GM21360 (cell line): ENCODE measurements around the gene ETDA.
"Not testable (repeated sequence)": the region's sequence is repeated elsewhere in the genome, so short reads cannot be mapped to it uniquely, and the experiment has no call there.

Experiments
- ATAC-seq: cut with Tn5 transposase; IDR thresholded peaks from one replicate; pipeline ENCODE4 v1.9.1; 2021; ENCODE audit warnings: mild to moderate bottlenecking, moderate library complexity; ENCODE audit not compliant: unreplicated experiment

The ETDA gene

DNA sequence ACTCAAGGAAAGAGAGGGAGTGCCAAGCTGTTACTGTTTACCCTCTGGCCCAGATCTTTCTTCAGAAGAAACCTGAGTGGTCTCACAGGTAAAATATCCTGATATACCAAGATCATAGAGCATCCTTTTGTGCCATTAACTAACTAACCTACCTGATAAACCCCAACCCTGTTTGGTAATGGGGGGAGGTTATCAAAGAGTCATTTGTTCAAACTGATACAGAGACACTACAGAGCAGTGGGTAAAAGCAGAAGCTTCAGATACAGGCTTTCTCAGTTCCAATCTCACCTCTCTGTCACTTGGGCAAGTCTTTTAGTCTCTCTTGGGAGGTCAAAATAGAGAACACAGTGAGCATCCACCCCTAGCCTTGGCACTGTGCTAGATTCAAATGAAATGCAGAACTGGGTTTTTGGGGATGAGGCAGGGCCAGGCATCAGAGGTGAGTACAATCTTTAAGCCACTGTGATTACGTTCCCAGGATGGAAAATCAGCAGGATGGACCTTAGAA is at the start of gene ETDA:
TSS of gene ETDA (plus strand) at position 51 of the 508 bp plus-strand sequence. CDS start 1,216 bp downstream, outside the sequence.
- not testable (repeated sequence) for ATAC-seq

DNA sequence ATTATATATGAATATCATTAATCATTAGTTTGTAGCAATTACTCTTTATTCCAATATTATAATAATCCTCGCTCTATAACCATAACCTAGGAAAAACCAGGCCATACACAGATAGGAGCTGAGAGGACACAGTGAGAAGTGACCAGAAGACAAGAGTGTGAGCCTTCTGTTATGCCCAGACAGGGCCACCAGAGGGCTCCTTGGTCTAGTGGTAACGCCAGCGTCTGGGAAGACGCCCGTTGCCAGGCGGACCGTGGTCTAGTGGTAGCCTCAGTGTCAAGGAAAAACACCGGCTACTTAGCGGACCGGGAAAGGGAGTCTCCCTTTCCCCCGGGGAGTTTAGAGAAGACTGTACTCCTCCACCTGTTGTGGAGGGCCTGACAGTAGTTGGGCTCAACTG is 45.4 kb upstream of the ETDA start:
- not testable (repeated sequence) for ATAC-seq

DNA sequence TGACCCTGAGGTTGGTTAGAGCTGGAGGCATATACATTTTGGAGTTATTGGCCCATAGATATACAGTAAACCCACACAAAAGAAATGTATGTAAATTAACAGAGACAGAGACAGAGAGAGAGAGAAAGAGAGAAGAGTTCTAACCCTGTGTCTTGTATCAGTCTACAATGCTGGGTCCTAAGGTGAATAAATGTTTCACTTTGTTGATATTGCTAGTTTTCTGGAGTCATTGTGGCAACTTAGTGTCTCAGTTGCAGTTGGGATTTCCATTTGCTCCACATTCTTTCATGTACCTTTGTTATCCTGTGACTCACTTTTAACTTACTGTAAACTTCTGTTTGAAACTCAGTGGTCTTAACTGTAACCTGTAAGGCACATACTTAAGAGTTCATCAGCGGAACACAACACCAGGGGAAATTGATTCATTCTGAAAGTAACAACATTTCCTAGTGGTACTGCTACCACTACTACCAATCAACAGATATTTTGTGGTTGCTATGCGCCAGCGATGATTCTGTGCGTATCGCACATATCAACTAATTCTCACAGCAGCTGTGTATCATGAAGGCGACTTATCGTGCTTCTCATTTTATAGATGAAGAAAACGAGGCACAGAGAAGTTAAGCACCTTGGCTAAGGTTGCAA is 38.5 kb upstream of the ETDA start:
- no peak for ATAC-seq

DNA sequence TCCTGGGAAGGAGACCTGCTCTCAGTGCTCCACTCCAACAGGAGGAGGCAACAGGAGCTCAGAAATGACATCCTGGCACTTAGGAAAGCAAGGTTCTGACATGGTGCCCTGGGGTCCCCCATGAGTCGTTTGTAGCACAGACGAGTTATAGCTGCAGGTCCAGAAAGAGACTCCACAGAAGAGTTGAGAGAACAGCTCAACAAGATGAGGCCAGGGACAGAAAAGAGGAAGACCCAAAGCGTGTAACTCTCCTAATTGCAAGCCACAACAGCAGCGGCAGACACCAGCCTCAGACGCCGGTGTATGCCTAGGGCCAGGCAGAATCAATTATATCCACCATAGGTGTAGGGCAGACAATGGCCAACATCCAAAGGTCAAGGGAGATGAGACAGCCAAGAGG is 5.9 kb upstream of the ETDA start:
- not testable (repeated sequence) for ATAC-seq

DNA sequence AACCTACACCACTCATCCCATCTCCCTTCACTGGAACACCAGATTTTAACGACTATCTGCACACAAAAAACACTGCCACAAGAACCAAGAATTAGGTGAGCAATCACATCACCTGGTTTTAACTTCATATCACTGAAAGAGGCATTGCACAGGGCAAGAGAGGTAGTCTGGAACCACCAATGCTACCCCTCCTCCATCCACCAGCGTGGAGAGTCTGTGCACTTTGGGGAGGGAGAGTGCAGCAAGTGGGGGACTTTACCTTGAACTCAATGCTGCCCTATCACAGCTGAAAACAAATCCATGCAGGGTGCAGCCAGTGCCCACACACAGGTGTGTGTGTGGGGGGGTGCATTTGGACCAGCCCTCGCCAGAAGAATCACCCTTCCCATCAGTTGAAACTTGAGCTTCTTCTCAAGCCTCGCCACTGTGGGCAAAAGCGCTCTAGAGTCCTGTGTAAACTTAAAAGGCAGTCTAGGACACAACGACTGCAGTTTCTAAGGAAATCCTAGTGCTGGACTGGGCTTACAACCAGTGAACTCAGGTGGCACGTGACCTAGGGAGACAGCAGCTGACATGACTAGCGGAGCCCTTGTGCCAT is 4.3 kb downstream of the ETDA start:
- ATAC-seq: not testable (repeated sequence)

DNA sequence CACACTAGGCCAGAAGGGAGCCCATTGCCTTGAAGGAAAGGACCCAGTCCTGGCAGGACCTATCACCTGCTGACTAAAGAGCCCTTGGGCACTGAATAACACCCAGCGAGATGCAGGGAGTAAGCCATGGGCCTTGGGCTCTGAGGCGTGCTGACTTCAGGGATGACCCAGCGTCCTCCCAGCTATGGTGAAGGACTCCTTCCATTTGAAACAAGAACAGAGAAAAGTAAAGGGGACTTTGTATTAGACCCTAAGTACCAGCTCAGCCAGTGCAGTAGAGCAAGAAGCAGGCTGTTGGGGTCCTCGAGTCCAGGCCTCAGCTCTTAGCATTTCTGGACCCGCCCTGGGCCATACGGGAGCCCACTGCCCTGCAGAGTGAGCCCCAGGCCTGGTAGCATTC is 5.1 kb downstream of the ETDA start:
- no peak for ATAC-seq

DNA sequence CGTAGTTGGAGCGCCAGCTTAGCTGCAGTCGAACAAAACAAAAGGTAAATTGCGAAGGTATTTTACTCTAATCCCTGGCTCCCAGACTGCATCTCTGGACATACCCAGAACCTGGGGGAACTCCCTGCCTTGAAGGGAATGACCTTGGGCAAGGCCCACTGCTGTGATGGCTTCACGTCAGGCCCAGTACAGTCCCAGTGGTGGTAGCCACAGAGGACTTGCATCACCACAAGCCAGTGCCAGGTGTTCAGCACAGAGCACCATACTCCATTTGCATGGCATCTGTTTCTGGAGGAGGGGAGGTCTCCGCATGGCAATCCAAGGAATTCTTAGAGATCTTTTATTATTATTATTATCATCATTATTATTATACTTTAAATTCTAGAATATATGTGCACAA is 5.6 kb downstream of the ETDA start:
- no peak for ATAC-seq

DNA sequence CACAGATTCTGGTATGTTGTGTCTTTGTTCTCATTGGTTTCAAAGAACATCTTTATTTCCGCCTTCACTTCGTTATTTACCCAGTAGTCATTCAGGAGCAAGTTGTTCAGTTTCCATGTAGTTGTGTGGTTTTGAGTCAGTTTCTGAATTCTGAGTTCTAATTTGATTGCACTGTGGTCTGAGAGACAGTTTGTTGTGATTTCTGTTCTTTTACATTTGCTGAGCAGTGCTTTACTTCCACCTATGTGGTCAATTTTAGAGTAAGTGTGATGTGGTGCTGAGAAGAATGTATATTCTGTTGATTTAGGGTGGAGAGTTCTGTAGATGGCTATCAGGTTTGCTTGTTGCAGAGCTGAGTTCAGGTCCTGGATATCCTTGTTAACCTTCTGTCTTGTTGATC is 9.1 kb downstream of the ETDA start:
- ATAC-seq: not testable (repeated sequence)

DNA sequence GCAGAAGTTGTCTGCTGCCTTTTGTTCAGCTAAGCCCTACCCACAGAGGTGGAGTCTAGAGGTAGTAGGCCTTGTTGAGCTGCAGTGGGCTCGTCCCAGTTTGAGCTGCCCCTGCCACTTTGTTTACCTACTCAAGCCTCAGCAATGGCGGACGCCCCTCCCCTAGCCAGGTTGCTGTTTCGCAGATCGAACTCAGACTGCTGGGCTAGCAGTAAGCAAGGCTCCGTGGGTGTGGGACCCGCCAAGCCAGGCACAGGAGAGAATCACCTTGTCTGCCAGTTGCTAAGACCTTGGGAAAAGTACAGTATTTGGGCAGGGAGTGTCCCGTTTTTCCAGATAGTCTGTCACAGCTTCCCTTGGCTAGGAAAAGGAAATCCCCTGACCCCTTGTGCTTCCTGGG is 11.5 kb downstream of the ETDA start:
- ATAC-seq: not testable (repeated sequence)

DNA sequence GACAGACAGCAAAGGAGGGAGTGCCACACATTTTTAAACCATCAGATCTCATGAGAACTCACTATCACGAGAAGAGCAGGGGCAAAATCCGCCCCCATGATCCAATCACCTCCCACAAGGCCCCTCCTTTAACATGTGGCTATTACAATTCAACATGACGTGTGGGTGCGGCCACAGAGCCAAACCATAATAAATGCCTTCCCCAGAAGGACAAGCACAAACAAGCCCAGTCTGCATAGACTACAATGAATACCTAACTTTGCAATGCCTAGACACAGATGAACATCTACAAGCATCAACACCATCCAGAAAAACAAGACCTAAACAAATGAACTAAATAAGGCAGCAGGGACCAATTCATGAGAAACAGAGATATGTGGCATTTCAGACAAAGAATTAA is 12.3 kb downstream of the ETDA start:
- ATAC-seq: no peak

GRCh38 chrX:135273162-135273561 is 21.3 kb downstream of the ETDA start:
- no peak for ATAC-seq

DNA sequence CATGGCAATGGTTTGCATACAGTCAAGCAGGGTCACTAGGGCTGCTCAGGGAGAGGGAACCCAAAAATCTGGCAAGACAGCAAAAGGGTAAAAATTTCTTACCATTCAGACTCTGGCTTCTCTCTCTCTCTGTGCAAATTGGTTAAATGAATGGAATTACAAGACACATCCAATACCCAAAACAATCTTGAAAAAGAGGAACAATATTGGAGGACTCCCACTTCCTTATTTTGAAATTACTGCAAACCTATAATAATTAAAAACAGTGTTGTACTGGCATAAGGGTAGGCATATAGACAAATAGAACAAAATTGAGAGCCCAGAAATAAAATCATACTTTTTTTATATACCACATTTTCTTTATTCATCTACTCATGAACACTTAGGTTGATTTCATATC is 24.1 kb downstream of the ETDA start:
- no peak for ATAC-seq

DNA sequence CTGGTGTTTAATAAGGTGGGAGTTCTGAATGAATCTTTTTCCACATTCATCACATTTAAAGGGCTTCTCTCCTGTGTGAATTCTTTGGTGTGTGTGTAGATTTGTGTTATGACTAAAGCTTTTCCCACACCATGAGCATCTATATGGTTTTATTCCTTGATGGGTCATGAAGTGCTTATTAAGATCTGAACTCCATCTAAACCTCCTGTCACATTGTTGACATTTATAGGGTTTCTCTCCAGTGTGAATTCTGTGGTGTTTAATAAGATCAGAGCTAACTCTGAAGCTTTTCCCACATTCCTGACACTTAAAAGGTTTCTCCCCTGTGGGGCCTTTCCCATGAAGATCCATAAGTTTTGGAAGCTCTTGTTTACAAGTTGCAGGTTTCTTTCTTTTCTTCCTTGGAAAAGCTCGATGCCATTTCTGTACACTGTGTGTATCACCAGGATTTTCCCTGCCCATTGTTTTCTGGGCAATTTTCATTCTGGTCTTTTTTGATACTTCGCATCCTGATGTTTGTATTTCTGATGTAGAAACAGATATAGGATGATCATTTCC is 35.5 kb downstream of the ETDA start:
- ATAC-seq: no peak

DNA sequence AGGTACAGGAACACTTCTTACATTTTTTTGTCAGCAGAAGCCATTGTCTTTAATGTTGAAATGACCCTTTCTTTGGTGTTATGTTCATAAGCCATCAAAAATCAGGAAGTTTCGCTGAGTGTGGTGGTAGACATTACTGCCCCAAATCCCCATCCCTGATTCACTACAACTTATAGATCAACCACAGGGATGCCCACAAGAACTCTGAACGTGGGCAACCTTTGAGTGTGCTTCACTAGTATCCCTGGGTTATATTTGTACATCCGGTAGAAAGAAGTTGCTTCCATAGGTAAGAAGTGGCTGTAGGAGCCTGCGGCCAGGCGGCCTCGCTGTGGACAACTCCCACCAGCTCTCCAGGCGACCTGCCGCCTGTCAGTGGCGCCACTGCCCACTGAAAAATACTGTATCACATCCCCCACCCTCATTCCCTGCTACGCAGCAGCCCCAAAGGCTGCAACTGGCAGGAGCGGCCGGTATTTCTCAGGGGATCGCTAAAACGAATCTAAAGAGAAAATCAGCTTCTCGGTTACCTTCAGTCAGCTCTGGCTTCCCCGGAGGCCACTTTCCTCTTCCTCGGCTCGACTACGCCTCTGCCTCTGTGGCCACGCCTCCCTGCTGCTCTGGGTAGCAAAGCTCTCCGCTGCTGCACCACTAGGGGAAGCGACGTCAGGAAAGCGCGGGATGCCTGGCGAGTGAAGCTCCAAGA is 43.5 kb downstream of the ETDA start:
- ATAC-seq: peak; percentile 97

DNA sequence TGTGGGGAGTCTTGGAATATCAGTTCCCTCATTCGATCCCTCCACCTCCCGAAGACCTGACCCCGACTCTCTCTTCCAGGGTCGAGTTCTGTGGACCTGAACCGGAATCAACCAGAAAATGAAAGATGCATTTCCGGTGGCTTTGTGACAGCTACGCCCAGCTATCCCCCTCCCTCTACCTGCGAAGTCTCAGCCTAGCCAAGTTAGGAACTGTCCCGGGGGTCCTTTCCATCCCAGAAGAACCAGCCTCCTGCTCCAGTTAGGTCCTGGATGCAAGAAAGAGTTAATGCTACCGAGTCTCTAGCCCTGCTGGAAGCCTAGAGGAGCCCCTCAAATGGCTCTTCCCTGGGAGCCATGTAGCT is 44.1 kb downstream of the ETDA start:
- peak; percentile 46 for ATAC-seq

DNA sequence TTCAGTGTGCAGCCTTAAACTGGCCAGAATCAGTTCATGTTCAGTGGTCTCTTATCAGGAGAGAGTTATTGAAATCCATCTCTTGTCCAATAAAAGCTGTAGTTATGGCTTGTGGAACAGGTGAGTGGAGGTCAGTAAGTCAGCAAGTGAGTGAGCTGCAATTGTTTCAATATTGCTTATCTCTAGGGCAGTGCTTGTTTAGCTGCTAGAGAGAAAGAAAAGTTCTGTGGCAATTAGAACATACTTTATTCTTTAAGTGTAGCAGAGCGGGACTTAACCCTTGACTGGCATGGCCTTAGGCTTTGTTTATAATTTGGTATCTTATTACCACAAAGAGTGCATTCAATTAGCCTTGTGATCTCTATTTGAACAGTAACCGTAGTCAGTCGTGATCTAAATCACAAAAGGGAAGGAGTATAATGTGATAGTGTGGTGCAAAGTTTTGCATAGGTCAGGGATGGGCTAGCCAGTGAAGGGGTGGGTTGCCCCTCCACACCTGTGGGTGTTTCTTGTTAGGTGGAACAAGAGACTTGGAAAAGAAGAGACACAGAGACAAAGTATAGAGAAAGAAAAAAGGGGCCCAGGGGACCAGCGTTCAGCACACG is 50.5 kb downstream of the ETDA start:
- ATAC-seq: no peak
